Astrocyte (in vitro differentiated cells and primary cell): ENCODE results near the gene SLX4. TPM values are rescaled to one million over a fixed set of nuclear protein-coding genes. Genes with fewer than 3 reads are reported as not detected.

Experiments used
- DNase-seq: peaks from one replicate; pipeline ENCODE4 v3.0.0-alpha.2; 2010; ENCODE audit warnings: low read depth
- FAIRE-seq: peaks from 2 replicates; lab custom pipeline; 2011; peaks lifted over from hg19 to GRCh38; lab: Jason Lieb, UNC
- H2AFZ ChIP-seq: 2 replicates; pipeline ENCODE4 v1.6.0; 2012; ENCODE audit warnings: low read depth, low read length, inconsistent platforms
- H3K27ac ChIP-seq: 2 replicates; pipeline ENCODE4 v1.5.1; 2011; ENCODE audit warnings: low read depth, low read length, inconsistent platforms
- H3K27me3 ChIP-seq: 2 replicates; pipeline ENCODE4 v1.6.0; 2011; ENCODE audit warnings: low read length, inconsistent platforms; ENCODE audit not compliant: insufficient read depth
- H3K36me3 ChIP-seq: 2 replicates; pipeline ENCODE4 v1.5.1; 2011; ENCODE audit warnings: low read length, inconsistent platforms; ENCODE audit not compliant: insufficient read depth
- H3K4me1 ChIP-seq: 2 replicates; pipeline ENCODE4 v1.5.1; 2011; ENCODE audit warnings: low read length, inconsistent platforms; ENCODE audit not compliant: insufficient read depth
- H3K4me2 ChIP-seq: 2 replicates; pipeline ENCODE4 v1.6.0; 2012; ENCODE audit warnings: low read length, inconsistent platforms
- H3K4me3 ChIP-seq: 2 replicates; pipeline ENCODE4 v1.5.1; 2011; ENCODE audit warnings: low read depth, mild to moderate bottlenecking, low read length, inconsistent platforms; ENCODE audit not compliant: insufficient read depth
- H3K79me2 ChIP-seq: 2 replicates; pipeline ENCODE4 v1.6.0; 2012; ENCODE audit warnings: mild to moderate bottlenecking, low read length, inconsistent platforms; ENCODE audit not compliant: insufficient read depth
- H3K9ac ChIP-seq: 2 replicates; pipeline ENCODE4 v1.6.0; 2012; ENCODE audit warnings: mild to moderate bottlenecking, low read length, inconsistent platforms
- H3K9me3 ChIP-seq: 2 replicates; pipeline ENCODE4 v1.5.1; 2012; ENCODE audit warnings: low read depth, mild to moderate bottlenecking, low read length, inconsistent platforms; ENCODE audit not compliant: insufficient read depth
- H4K20me1 ChIP-seq: 2 replicates; pipeline ENCODE4 v1.6.0; 2012; ENCODE audit warnings: low read length, inconsistent platforms; ENCODE audit not compliant: insufficient read depth
- H3K27ac Mint-ChIP-seq: one replicate; pipeline ENCODE4 v1.8.0; 2021; ENCODE audit warnings: mild to moderate bottlenecking, mixed read lengths; ENCODE audit not compliant: unreplicated experiment
- H3K27me3 Mint-ChIP-seq: one replicate; pipeline ENCODE4 v1.8.0; 2021; ENCODE audit warnings: low read depth, mixed read lengths; ENCODE audit not compliant: unreplicated experiment
- H3K36me3 Mint-ChIP-seq: one replicate; pipeline ENCODE4 v1.8.0; 2021; ENCODE audit warnings: low read depth, mixed read lengths; ENCODE audit not compliant: unreplicated experiment
- H3K4me1 Mint-ChIP-seq: one replicate; pipeline ENCODE4 v1.8.0; 2021; ENCODE audit warnings: low read depth, mixed read lengths; ENCODE audit not compliant: unreplicated experiment
- H3K4me3 Mint-ChIP-seq: one replicate; pipeline ENCODE4 v1.8.0; 2021; ENCODE audit warnings: mild to moderate bottlenecking, moderate library complexity, mixed read lengths; ENCODE audit not compliant: unreplicated experiment
- H3K9me3 Mint-ChIP-seq: one replicate; pipeline ENCODE4 v1.8.0; 2021; ENCODE audit warnings: mild to moderate bottlenecking, mixed read lengths; ENCODE audit not compliant: unreplicated experiment
- EZH2 ChIP-seq: IDR thresholded peaks from 2 replicates; pipeline ENCODE4 v1.6.1; 2012; ENCODE audit warnings: mild to moderate bottlenecking, low read length, inconsistent platforms; ENCODE audit not compliant: insufficient read depth
- total RNA-seq: library from RNA; stranded (reverse); gene quantifications from 2 replicates; pipeline ENCODE4 v1.2.1, GENCODE V29; 2021
- TF ChIP-seq, protein P1 (sequence below): IDR thresholded peaks from 2 replicates; pipeline ENCODE4 v1.5.1; 2011; ENCODE audit warnings: low read depth, mild to moderate bottlenecking, inconsistent platforms, low read length, moderate library complexity; ENCODE audit not compliant: insufficient read depth

SLX4 gene
- total RNA-seq, 1 donor from 2014 or later, result 7.8 TPM

DNA sequence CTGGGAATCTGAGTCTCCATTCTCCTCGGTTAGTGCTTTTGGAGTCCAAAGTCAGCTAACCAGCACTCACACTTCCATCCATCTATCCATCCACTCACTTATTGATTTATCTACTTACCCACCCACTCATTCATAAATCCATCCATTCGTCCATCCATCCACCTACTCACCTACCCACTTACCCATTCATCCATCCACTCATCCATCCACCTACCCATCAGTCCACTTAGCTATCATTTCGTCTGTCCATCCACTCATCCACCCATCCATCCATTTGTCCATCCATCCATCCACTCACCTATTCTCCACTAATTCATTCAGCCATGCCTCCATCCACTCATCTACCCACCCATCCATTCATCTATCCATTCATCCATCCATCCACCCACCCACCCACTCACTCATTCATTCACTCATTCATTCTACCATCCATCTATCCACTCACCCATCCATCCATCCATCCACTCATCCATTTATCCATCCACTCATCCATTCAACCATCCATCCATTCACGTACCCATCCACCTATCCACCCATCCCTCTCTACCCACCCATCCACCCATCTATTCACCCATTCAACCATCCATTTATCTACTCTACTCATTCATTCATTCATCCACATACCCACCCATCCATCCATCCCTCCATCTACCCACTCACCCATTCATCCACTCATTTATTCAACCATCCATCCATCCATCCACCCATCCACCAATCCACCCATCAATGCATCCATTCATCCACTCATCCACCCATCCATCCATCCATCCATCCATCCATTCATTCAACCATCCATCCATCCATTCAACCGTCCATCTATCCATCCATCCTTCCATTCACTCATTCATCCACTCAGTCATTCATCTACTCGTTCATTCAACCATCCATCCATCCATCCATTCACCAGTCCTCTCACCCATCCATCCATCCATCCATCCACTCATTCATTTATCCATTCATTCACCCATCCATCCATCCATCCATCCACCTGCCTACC is 60.3 kb downstream of the SLX4 start:
- no peak overlapping the region for H3K27ac Mint-ChIP-seq
- no peak overlapping the region for H3K4me3 Mint-ChIP-seq
- Histone ChIP-seq H3K27me3 (no peaks in the 10 kb centered on the region), H3K9ac (no peak overlapping the region), H3K9me3 (no peaks in the 10 kb centered on the region), H3K4me2 (no peak overlapping the region), H4K20me1 (no peaks in the 10 kb centered on the region), H2AFZ (no peak overlapping the region), H3K27ac (no peak overlapping the region), H3K4me1 (no peaks in the 10 kb centered on the region), H3K79me2 (no peaks in the 10 kb centered on the region), H3K36me3 (no peaks in the 10 kb centered on the region), H3K4me3 (no peak overlapping the region)
- no peak for DNase-seq
- H3K36me3 Mint-ChIP-seq, result no peaks in the 10 kb centered on the region
- no peaks in the 10 kb centered on the region for H3K9me3 Mint-ChIP-seq
- no peak for FAIRE-seq
- TF ChIP-seq, protein P1, sequence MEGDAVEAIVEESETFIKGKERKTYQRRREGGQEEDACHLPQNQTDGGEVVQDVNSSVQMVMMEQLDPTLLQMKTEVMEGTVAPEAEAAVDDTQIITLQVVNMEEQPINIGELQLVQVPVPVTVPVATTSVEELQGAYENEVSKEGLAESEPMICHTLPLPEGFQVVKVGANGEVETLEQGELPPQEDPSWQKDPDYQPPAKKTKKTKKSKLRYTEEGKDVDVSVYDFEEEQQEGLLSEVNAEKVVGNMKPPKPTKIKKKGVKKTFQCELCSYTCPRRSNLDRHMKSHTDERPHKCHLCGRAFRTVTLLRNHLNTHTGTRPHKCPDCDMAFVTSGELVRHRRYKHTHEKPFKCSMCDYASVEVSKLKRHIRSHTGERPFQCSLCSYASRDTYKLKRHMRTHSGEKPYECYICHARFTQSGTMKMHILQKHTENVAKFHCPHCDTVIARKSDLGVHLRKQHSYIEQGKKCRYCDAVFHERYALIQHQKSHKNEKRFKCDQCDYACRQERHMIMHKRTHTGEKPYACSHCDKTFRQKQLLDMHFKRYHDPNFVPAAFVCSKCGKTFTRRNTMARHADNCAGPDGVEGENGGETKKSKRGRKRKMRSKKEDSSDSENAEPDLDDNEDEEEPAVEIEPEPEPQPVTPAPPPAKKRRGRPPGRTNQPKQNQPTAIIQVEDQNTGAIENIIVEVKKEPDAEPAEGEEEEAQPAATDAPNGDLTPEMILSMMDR, result no peak
- TF ChIP-seq EZH2, result no peak
- H3K4me1 Mint-ChIP-seq, result no peaks in the 10 kb centered on the region
- peaks cover 29% of the 10 kb centered on the region for H3K27me3 Mint-ChIP-seq

DNA sequence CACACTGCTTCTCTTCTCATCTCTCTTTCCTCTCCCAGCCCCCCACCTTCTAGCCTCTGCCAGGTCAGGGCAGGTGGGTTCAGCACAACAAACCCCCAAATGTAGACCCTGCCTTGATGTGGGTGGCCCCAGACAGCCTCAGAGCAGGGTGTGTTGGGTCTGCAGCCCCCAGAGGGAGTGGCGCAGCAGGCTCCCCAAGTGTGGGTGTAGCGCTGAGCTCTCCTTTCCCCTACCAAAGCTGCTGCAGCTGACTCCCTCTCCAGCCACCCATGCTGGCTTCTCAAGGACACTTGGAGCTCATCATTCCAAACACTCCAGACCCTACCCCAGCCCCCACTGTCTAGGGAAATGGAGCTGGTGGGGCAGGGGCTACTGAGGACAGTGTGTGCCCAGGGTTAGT is 61.5 kb downstream of the SLX4 start:
- H3K4me1 Mint-ChIP-seq, result no peaks in the 10 kb centered on the region
- Histone ChIP-seq H2AFZ (no peak overlapping the region), H3K27ac (no peak overlapping the region), H3K4me1 (no peaks in the 10 kb centered on the region), H3K79me2 (no peaks in the 10 kb centered on the region), H3K9me3 (no peaks in the 10 kb centered on the region), H3K27me3 (no peaks in the 10 kb centered on the region), H3K9ac (no peak overlapping the region), H3K36me3 (no peaks in the 10 kb centered on the region), H3K4me3 (no peak overlapping the region), H3K4me2 (no peak overlapping the region), H4K20me1 (no peaks in the 10 kb centered on the region)
- H3K9me3 Mint-ChIP-seq, result no peaks in the 10 kb centered on the region
- TF ChIP-seq, protein P1, result no peak
- H3K27ac Mint-ChIP-seq, result no peak overlapping the region
- DNase-seq (no peak), FAIRE-seq (no peak)
- peaks cover 29% of the 10 kb centered on the region for H3K27me3 Mint-ChIP-seq
- H3K4me3 Mint-ChIP-seq, result no peak overlapping the region
- H3K36me3 Mint-ChIP-seq, result no peaks in the 10 kb centered on the region

DNA sequence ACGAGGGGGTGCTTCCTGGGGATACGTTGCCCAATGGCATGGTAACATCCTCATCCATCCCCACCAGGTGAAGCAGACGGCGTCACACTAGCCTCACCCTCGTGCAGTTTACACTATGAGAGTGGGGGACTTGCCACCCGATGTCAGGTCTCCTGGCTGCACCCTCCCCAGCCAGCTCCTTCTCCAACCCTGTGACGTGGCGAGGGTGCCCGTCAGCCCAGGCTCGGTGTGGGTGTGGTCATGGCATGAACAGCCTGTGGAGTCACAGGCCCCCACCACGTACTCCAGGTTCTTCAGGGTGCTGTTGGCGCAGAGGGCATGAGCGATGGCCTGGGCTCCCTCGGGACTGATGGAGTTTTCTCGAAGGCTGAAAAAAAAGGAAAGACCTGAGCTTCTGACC is 62.5 kb downstream of the SLX4 start:
- H3K4me3 Mint-ChIP-seq, result no peak overlapping the region
- no peak overlapping the region for H3K9ac ChIP-seq
- H3K27ac ChIP-seq, result no peak overlapping the region
- no peaks in the 10 kb centered on the region for H3K9me3 Mint-ChIP-seq
- H3K4me3 ChIP-seq, result no peak overlapping the region
- H2AFZ ChIP-seq, result no peak overlapping the region
- no peaks in the 10 kb centered on the region for H3K4me1 ChIP-seq
- TF ChIP-seq EZH2, result no peak
- TF ChIP-seq, protein P1, result no peak
- no peaks in the 10 kb centered on the region for H3K9me3 ChIP-seq
- peaks cover 29% of the 10 kb centered on the region for H3K27me3 Mint-ChIP-seq
- no peak overlapping the region for H3K4me2 ChIP-seq
- no peaks in the 10 kb centered on the region for H3K4me1 Mint-ChIP-seq
- H3K79me2 ChIP-seq, result no peaks in the 10 kb centered on the region
- no peaks in the 10 kb centered on the region for H3K36me3 ChIP-seq
- no peaks in the 10 kb centered on the region for H4K20me1 ChIP-seq
- H3K36me3 Mint-ChIP-seq, result no peaks in the 10 kb centered on the region
- FAIRE-seq (no peak), DNase-seq (no peak)
- no peaks in the 10 kb centered on the region for H3K27me3 ChIP-seq
- no peak overlapping the region for H3K27ac Mint-ChIP-seq
